Gastrocnemius medialis (tissue), 4 donors: ENCODE measurements around the gene ARHGAP23. TPM values are rescaled to one million over a fixed set of nuclear protein-coding genes. Genes with fewer than 3 reads are reported as not detected.
"Not testable (repeated sequence)": the region's sequence is repeated elsewhere in the genome, so short reads cannot be mapped to it uniquely, and the experiment has no call there.

ENCODE experiments used
- ATAC-seq, 2 donors: fragments of 150-250 bp; one replicate each; pipeline ENCODE4 v1.9.1; 2016
- DNase-seq, 2 donors: peaks; one replicate each; pipeline ENCODE4 v3.0.0-alpha.2; 2019
- H3K27ac ChIP-seq, 4 donors: fragments of 200-600 bp; sonication (generic); 1 replicate in 1 of 4; 2 replicates in 3 of 4; pipeline ENCODE4 v1.5.1; 2016 to 2018; ENCODE audit warnings: mild to moderate bottlenecking in 2 of 4, moderate library complexity in 1 of 4
- H3K27me3 ChIP-seq, 3 donors: fragments of 200-600 bp; sonication (generic) in 2 of 3; 1 replicate in 1 of 3; 2 replicates in 2 of 3; pipeline versions ENCODE4 v1.5.1 to v1.6.0; 2016 to 2019; ENCODE audit warnings: mild to moderate bottlenecking in 1 of 3, moderate library complexity in 1 of 3
- H3K36me3 ChIP-seq, 2 donors: fragments of 200-600 bp; sonication (generic) in 1 of 2; one replicate each; pipeline ENCODE4 v1.5.1; 2017 to 2018
- H3K4me1 ChIP-seq, 2 donors: fragments of 200-600 bp; sonication (generic) in 1 of 2; one replicate each; pipeline ENCODE4 v1.5.1; 2016 to 2017; ENCODE audit warnings: mild to moderate bottlenecking in 2 of 2
- H3K4me3 ChIP-seq, 4 donors: fragments of 200-600 bp; sonication (generic) in 3 of 4; 1 replicate in 1 of 4; 2 replicates in 3 of 4; pipeline ENCODE4 v1.5.1; 2016 to 2019; ENCODE audit warnings: mild to moderate bottlenecking in 2 of 4
- H3K9me3 ChIP-seq, 3 donors: fragments of 200-600 bp; sonication (generic) in 2 of 3; 1 replicate in 1 of 3; 2 replicates in 2 of 3; pipeline ENCODE4 v1.5.1; 2016 to 2019
- CTCF ChIP-seq, 5 experiments: fragments of 450-650 bp in 3 of 5; fragments of 200-600 bp in 2 of 5; sonication (generic) in 2 of 5; IDR thresholded peaks in 4 of 5; conservative IDR thresholded peaks in 1 of 5; 1 replicate in 4 of 5; 2 replicates in 1 of 5; pipeline ENCODE4 v1.5.1; 2016 to 2019; ENCODE audit warnings: antibody characterized with exemption in 5 of 5, mild to moderate bottlenecking in 3 of 5, moderate library complexity in 3 of 5
- POLR2A ChIP-seq, 2 donors: fragments of 450-650 bp; IDR thresholded peaks; one replicate each; pipeline ENCODE4 v1.6.1; 2017; ENCODE audit warnings: antibody characterized with exemption in 2 of 2, mild to moderate bottlenecking in 2 of 2, moderate library complexity in 2 of 2
- in situ Hi-C, 4 donors: fragments of 200-750 bp; cut with MboI; loops; one replicate each; pipeline versions ENCODE4 v1.15.0 to v1.8.0; 2017; ENCODE audit warnings: low sequenced_read_pairs in 4 of 4
- intact Hi-C: fragments of 100-400 bp; cut with DNase I; formaldehyde crosslinking; loops from one replicate; pipeline ENCODE4 v1.15.1; 2023; ENCODE audit warnings: low total_unique reads
- total RNA-seq, 4 donors: library from RNA; depleted of rRNA; stranded (reverse); fragments of >200 nt; gene quantifications; one replicate each; pipeline versions ENCODE4 v1.1.0 to v1.2.3, GENCODE V29; 2016

Gene ARHGAP23
- total RNA-seq, 4 donors from 2014 or later: 8.0 to 22.7 (median 12.1) TPM

GRCh38 chr17:38509772-38510420, 81.6 kb downstream of the ARHGAP23 start:
- peaks cover 0 to 11% (median 0%) of the 10 kb centered on the region in 3 donors for H3K27me3 ChIP-seq
- H3K27ac ChIP-seq: no peak overlapping the region
- in situ Hi-C loops (no loop called here), intact Hi-C loops (no loop called here)
- peak overlapping the region in 1 of 4 donors; percentile 4 for H3K4me3 ChIP-seq
- H3K4me1 ChIP-seq: no peaks in the 10 kb centered on the region
- peak in 1 of 2 donors; percentile 23 for ATAC-seq
- TF ChIP-seq POLR2A (IDR thresholded peaks at IDR 0.05) (no peak), CTCF (IDR thresholded peaks at IDR 0.05 in 4 of 5, conservative IDR thresholded peaks at IDR 0.05 in 1 of 5) (no peak)
- H3K36me3 ChIP-seq: peaks cover 0 to 20% of the 10 kb centered on the region in 2 donors
- H3K9me3 ChIP-seq: no peaks in the 10 kb centered on the region
- DNase-seq: no peak

GRCh38 chr17:38510421-38511149, 82.3 kb downstream of the ARHGAP23 start:
- DNase-seq (no peak), ATAC-seq (peak in 1 of 2 donors; percentile 18)
- H3K27ac ChIP-seq: no peak overlapping the region
- peaks cover 0 to 20% of the 10 kb centered on the region in 2 donors for H3K36me3 ChIP-seq
- no peaks in the 10 kb centered on the region for H3K4me1 ChIP-seq
- intact Hi-C loops: no loop called here
- H3K9me3 ChIP-seq: no peaks in the 10 kb centered on the region
- TF ChIP-seq POLR2A (IDR thresholded peaks at IDR 0.05) (no peak), CTCF (IDR thresholded peaks at IDR 0.05 in 4 of 5, conservative IDR thresholded peaks at IDR 0.05 in 1 of 5) (no peak)
- H3K4me3 ChIP-seq: no peak overlapping the region
- peaks cover 0 to 11% (median 0%) of the 10 kb centered on the region in 3 donors for H3K27me3 ChIP-seq
- in situ Hi-C loops: no loop called here

- Histone ChIP-seq H3K27me3 (peaks cover 0 to 11% (median 0%) of the 10 kb centered on the region in 3 donors), H3K36me3 (peaks cover 0 to 15% of the 10 kb centered on the region in 2 donors), H3K9me3 (no peaks in the 10 kb centered on the region), H3K4me3 (no peak overlapping the region), H3K4me1 (no peaks in the 10 kb centered on the region), H3K27ac (no peak overlapping the region)
- TF ChIP-seq CTCF (IDR thresholded peaks at IDR 0.05 in 4 of 5, conservative IDR thresholded peaks at IDR 0.05 in 1 of 5) (no peak), POLR2A (IDR thresholded peaks at IDR 0.05) (no peak)
- DNase-seq: no peak
- in situ Hi-C loops (no loop called here), intact Hi-C loops (no loop called here)
- no peak for ATAC-seq
Observed at GRCh38 chr17:38511150-38512108, 83.2 kb downstream of the ARHGAP23 start.

- Histone ChIP-seq H3K27ac (no peak overlapping the region), H3K4me3 (no peak overlapping the region), H3K4me1 (no peaks in the 10 kb centered on the region), H3K36me3 (peaks cover 0 to 6% of the 10 kb centered on the region in 2 donors), H3K27me3 (peaks cover 0 to 11% (median 0%) of the 10 kb centered on the region in 3 donors), H3K9me3 (no peaks in the 10 kb centered on the region)
- TF ChIP-seq CTCF (IDR thresholded peaks at IDR 0.05 in 4 of 5, conservative IDR thresholded peaks at IDR 0.05 in 1 of 5) (no peak), POLR2A (IDR thresholded peaks at IDR 0.05) (no peak)
- in situ Hi-C loops (no loop called here), intact Hi-C loops (no loop called here)
- DNase-seq: no peak
- no peak for ATAC-seq
Observed at GRCh38 chr17:38512473-38513058, 84.3 kb downstream of the ARHGAP23 start.

GRCh38 chr17:38526526-38526925, 98.3 kb downstream of the ARHGAP23 start:
- DNase-seq, intact Hi-C loops, in situ Hi-C loops: not testable (repeated sequence)

GRCh38 chr17:38528141-38528540, 99.9 kb downstream of the ARHGAP23 start:
- H3K9me3 ChIP-seq, H3K4me3 ChIP-seq, H3K27ac ChIP-seq, DNase-seq, in situ Hi-C loops, H3K4me1 ChIP-seq, H3K36me3 ChIP-seq, ATAC-seq, intact Hi-C loops: not testable (repeated sequence)
- H3K27me3 ChIP-seq: peaks cover 13 to 19% (median 17%) of the 10 kb centered on the region in 3 donors

More at GRCh38 chr17:38526526-38526925, 98.3 kb downstream of the ARHGAP23 start:
- not testable (repeated sequence) for H3K36me3 ChIP-seq, H3K9me3 ChIP-seq, H3K4me1 ChIP-seq, H3K27ac ChIP-seq, H3K4me3 ChIP-seq, ATAC-seq
- H3K27me3 ChIP-seq: peaks cover 11 to 14% (median 11%) of the 10 kb centered on the region in 3 donors
